Adrenal gland (tissue), 12 donors: ENCODE measurements around the gene FES. TPM values are rescaled to one million over a fixed set of nuclear protein-coding genes. Genes with fewer than 3 reads are reported as not detected.

ENCODE experiments used
- DNase-seq, 7 donors: peaks; one replicate each; pipeline ENCODE4 v3.0.0-alpha.2; 2019 to 2020
- H3K27ac ChIP-seq, 5 donors: fragments of 200-600 bp; sonication (generic) in 4 of 5; 1 replicate in 3 of 5; 2 replicates in 2 of 5; pipeline versions ENCODE4 v1.5.1 to v1.8.0; 2016 to 2020; ENCODE audit warnings: mild to moderate bottlenecking in 1 of 5
- H3K27me3 ChIP-seq: fragments of 200-600 bp; 2 replicates; pipeline ENCODE4 v1.8.0; 2021
- H3K36me3 ChIP-seq, 2 donors: fragments of 200-600 bp; replicated peaks in 1 of 2; 1 replicate in 1 of 2; 2 replicates in 1 of 2; pipeline versions ENCODE4 v1.5.1 to v1.8.0; 2018 to 2022
- H3K4me1 ChIP-seq, 2 donors: fragments of 200-600 bp; replicated peaks in 1 of 2; 1 replicate in 1 of 2; 2 replicates in 1 of 2; pipeline versions ENCODE4 v1.5.1 to v1.8.0; 2018 to 2021
- H3K4me3 ChIP-seq, 4 donors: fragments of 200-600 bp; sonication (generic) in 3 of 4; one replicate each; pipeline ENCODE4 v1.5.1; 2016 to 2018
- H3K9me3 ChIP-seq, 3 donors: fragments of 200-600 bp; sonication (generic) in 1 of 3; replicated peaks in 1 of 3; 1 replicate in 2 of 3; 2 replicates in 1 of 3; pipeline versions ENCODE4 v1.5.1 to v1.8.0; 2016 to 2021
- POLR2A ChIP-seq, 2 donors: fragments of 450-650 bp; IDR thresholded peaks; one replicate each; pipeline ENCODE4 v1.6.1; 2017; ENCODE audit warnings: antibody characterized with exemption in 2 of 2, mild to moderate bottlenecking in 2 of 2, moderate library complexity in 1 of 2
- WGBS, 4 donors: extraction: QIAGEN DNeasy Blood & Tissue Kit in 2 of 4; methylation state at CpG; one replicate each; pipeline versions ENCODE4 v1.1.5 to v1.1.7; 2013 to 2017; 5-methylcytosine and 5-hydroxymethylcytosine counted together
- intact Hi-C, 2 donors: fragments of 100-400 bp; cut with DNase I; formaldehyde crosslinking; loops; one replicate each; pipeline versions ENCODE4 v1.14.1 to v1.15.0; 2022 to 2023
- polyA plus RNA-seq, 3 donors: library from polyadenylated mRNA; stranded (reverse); fragments of 200-250 nt in 2 of 3; fragments of 350-450 nt in 1 of 3; fragmentation: Illumina TruSeq in 1 of 3; extraction: RNeasy Lipid Tissue Mini Kit (QIAGEN cat#74804) in 1 of 3; gene quantifications; one replicate each; pipeline ENCODE4 v1.2.3, GENCODE V29; 2013 to 2014
- total RNA-seq, 9 donors: library from RNA; depleted of rRNA in 4 of 9; stranded (reverse); fragments of >200 nt in 4 of 9; fragments of 120-200 nt in 1 of 9; fragmentation: NEBNext Ultra II Directional in 1 of 9; extraction: Animal tissue kit (Norgen Biotek cat#: 25700) in 1 of 9; gene quantifications; one replicate each; pipeline versions ENCODE4 v1.1.0 to v1.2.4, GENCODE V29; 2013 to 2023
- TF ChIP-seq, protein P1 (sequence below), 6 experiments: fragments of 450-650 bp in 4 of 6; fragments of 200-600 bp in 2 of 6; sonication (generic) in 1 of 6; IDR thresholded peaks; 1 replicate in 5 of 6; 2 replicates in 1 of 6; pipeline versions ENCODE4 v1.5.1 to v1.8.0; 2016 to 2021; ENCODE audit warnings: antibody characterized with exemption in 6 of 6, mild to moderate bottlenecking in 2 of 6, moderate library complexity in 1 of 6
- donor health status: healthy with polysubstance abuse.
- donor health status: Bipolar disorder and iron deficiency.
- donor health status: DM: yes; HTN: yes; CAD: no.
- donor health status: DM: no; HTN: no; CAD: no.
- donor health status: DM: no; HTN: no; CAD: no.
- donor health status: DM: yes; HTN: yes; CAD: no.

The FES gene
- total and polyA plus RNA-seq, 12 donors, result 2.3 to 82.3 (median 24.9) TPM

- DNase-seq, result no peak
- peaks cover 16 to 20% of the 10 kb centered on the region in 2 donors for H3K4me1 ChIP-seq
- H3K27me3 ChIP-seq, result no peaks in the 10 kb centered on the region
- peaks cover 0 to 95% of the 10 kb centered on the region in 2 donors for H3K36me3 ChIP-seq
- 79 to 89% (median 85%) methylated on average over 11 of the region's 11 CpGs for WGBS, 4 donors
- intact Hi-C loops, result no loop called here
- peak overlapping the region in 3 of 5 donors; percentile 80 to 90 (median 86) for H3K27ac ChIP-seq
- H3K9me3 ChIP-seq, result no peaks in the 10 kb centered on the region
- H3K4me3 ChIP-seq, result peak overlapping the region in 1 of 4 donors; percentile 16
- TF ChIP-seq, protein P1, sequence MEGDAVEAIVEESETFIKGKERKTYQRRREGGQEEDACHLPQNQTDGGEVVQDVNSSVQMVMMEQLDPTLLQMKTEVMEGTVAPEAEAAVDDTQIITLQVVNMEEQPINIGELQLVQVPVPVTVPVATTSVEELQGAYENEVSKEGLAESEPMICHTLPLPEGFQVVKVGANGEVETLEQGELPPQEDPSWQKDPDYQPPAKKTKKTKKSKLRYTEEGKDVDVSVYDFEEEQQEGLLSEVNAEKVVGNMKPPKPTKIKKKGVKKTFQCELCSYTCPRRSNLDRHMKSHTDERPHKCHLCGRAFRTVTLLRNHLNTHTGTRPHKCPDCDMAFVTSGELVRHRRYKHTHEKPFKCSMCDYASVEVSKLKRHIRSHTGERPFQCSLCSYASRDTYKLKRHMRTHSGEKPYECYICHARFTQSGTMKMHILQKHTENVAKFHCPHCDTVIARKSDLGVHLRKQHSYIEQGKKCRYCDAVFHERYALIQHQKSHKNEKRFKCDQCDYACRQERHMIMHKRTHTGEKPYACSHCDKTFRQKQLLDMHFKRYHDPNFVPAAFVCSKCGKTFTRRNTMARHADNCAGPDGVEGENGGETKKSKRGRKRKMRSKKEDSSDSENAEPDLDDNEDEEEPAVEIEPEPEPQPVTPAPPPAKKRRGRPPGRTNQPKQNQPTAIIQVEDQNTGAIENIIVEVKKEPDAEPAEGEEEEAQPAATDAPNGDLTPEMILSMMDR (IDR thresholded peaks at IDR 0.05), result no peak
- no peak for TF ChIP-seq POLR2A (IDR thresholded peaks at IDR 0.05)
Observed at GRCh38 chr15:90916461-90916860, 32.2 kb downstream of the FES start.

DNA sequence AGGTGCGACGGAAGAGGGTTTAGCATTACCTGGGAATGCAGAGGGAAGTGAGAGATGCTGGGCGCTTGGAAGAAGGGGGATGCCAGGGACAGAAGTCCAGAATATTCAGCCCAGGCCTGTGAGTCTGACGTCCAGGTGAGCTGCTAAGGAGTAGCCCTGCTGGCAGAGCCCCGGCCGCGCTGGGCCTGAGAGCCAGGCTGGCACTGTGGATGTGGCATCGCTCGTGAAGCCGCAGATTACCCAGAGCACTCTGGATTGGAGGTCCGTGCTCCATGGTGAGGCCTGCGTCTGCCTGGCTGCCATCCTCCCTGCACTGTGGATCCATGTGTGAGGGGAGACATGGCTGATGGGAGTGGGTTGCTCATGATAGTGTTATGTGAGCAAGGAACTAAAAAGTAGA lies 33.3 kb downstream of the FES start:
- no peak for DNase-seq
- Histone ChIP-seq H3K4me1 (peaks cover 16 to 20% of the 10 kb centered on the region in 2 donors), H3K4me3 (no peak overlapping the region), H3K9me3 (no peaks in the 10 kb centered on the region), H3K36me3 (peaks cover 0 to 86% of the 10 kb centered on the region in 2 donors), H3K27ac (no peak overlapping the region), H3K27me3 (no peaks in the 10 kb centered on the region)
- 93 to 95% (median 94%) methylated on average over 12 of the region's 12 CpGs for WGBS, 4 donors
- TF ChIP-seq, protein P1 (IDR thresholded peaks at IDR 0.05), result no peak
- no peak for TF ChIP-seq POLR2A (IDR thresholded peaks at IDR 0.05)
- intact Hi-C loops, result no loop called here

- 92 to 95% (median 94%) methylated on average over 22 to 23 of the region's 23 CpGs for WGBS, 4 donors
- no peak overlapping the region for H3K27ac ChIP-seq
Observed at GRCh38 chr15:90918034-90918788, 33.9 kb downstream of the FES start.

DNA sequence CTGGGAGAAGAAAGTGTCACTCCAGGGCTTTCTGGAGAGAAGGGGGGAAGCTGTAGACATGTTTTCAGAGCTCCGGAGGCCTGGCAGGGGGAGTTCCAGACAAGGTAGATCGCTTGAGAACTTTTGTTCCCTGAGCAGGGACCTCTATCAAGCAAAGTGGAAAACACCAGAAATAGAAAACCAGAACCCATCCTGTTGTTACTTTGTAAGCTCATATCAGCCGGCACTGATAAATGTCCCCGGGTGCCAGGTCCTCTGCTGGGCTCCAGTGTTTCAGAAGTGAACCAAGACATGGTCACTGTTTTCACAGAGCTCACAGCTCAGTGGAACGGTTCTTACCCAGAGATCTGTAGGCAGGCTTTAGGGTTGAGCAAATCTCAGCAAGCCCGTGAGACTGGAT lies 34.5 kb downstream of the FES start:
- H3K27me3 ChIP-seq, result no peaks in the 10 kb centered on the region
- peaks cover 16 to 20% of the 10 kb centered on the region in 2 donors for H3K4me1 ChIP-seq
- no peak overlapping the region for H3K27ac ChIP-seq
- DNase-seq, result no peak
- H3K9me3 ChIP-seq, result no peaks in the 10 kb centered on the region
- WGBS, 4 donors, result 85 to 93% (median 87%) methylated on average over 4 to 6 of the region's 6 CpGs
- no peak overlapping the region for H3K4me3 ChIP-seq
- TF ChIP-seq POLR2A (IDR thresholded peaks at IDR 0.05), result no peak
- TF ChIP-seq, protein P1 (IDR thresholded peaks at IDR 0.05), result no peak
- H3K36me3 ChIP-seq, result peaks cover 0 to 73% of the 10 kb centered on the region in 2 donors
- intact Hi-C loops, result no loop called here

More at GRCh38 chr15:90918034-90918788, 33.9 kb downstream of the FES start:
- no peaks in the 10 kb centered on the region for H3K27me3 ChIP-seq
- H3K9me3 ChIP-seq, result no peaks in the 10 kb centered on the region
- no peak for TF ChIP-seq POLR2A (IDR thresholded peaks at IDR 0.05)
- TF ChIP-seq, protein P1 (IDR thresholded peaks at IDR 0.05), result no peak
- peaks cover 16 to 20% of the 10 kb centered on the region in 2 donors for H3K4me1 ChIP-seq
- intact Hi-C loops, result no loop called here
- no peak overlapping the region for H3K4me3 ChIP-seq
- no peak for DNase-seq
- peaks cover 0 to 79% of the 10 kb centered on the region in 2 donors for H3K36me3 ChIP-seq
